Gastroesophageal sphincter (tissue), 3 donors: ENCODE data around the gene APLN.

Experiments used
- CTCF ChIP-seq, 4 experiments: fragments of 200-600 bp in 2 of 4; fragments of 450-650 bp in 2 of 4; sonication (generic) in 1 of 4; IDR thresholded peaks; one replicate each; pipeline ENCODE4 v1.5.1; 2017 to 2019; ENCODE audit warnings: antibody characterized with exemption in 4 of 4, mild to moderate bottlenecking in 2 of 4, moderate library complexity in 2 of 4
- POLR2A ChIP-seq, 2 donors: fragments of 450-650 bp; IDR thresholded peaks; one replicate each; pipeline ENCODE4 v1.6.1; 2017; ENCODE audit warnings: antibody characterized with exemption in 2 of 2, mild to moderate bottlenecking in 2 of 2, moderate library complexity in 1 of 2

DNA sequence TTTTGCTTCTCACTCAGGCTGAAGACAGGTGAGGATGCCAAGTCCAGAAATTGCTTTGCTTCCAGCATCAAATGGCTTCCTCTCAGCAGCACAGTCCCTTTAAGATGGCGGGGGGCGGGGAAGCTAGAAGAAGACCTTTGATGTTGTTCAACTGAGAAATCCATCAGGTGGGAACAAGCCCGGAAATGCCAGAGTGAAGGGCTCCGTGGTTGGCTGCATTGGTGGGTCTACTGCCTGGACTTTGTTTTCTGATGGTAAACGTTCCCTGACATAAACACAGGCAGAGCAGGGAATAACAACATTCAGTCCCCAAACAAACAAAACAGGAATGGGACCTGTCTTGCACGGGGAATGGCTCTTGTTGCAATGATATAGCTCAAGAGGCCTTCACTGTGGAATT is 37.3 kb downstream of the APLN start:
- no peak for TF ChIP-seq CTCF (IDR thresholded peaks at IDR 0.05)
- TF ChIP-seq POLR2A (IDR thresholded peaks at IDR 0.05), result no peak
